Right kidney (tissue), 1 donor: ENCODE measurements around the gene ST3GAL4.

Source experiments
- DNase-seq: peaks from one replicate; pipeline ENCODE4 v3.0.0-alpha.2; 2016

Gene ST3GAL4

GRCh38 chr11:126328938-126329643, 26.4 kb upstream of the ST3GAL4 start:
- DNase-seq, result no peak

GRCh38 chr11:126329644-126330211, 25.8 kb upstream of the ST3GAL4 start:
- DNase-seq, result no peak

GRCh38 chr11:126331286-126331685, 24.2 kb upstream of the ST3GAL4 start:
- DNase-seq, result no peak

- DNase-seq, result no peak
These were observed 23.2 kb upstream of the ST3GAL4 start for GRCh38 chr11:126332221-126332711.

- DNase-seq, result no peak
These were observed 22.3 kb upstream of the ST3GAL4 start for GRCh38 chr11:126333142-126333541.

GRCh38 chr11:126334659-126335462, 20.6 kb upstream of the ST3GAL4 start:
- no peak for DNase-seq

GRCh38 chr11:126335463-126335760, 20.1 kb upstream of the ST3GAL4 start:
- no peak for DNase-seq

- peak; percentile 10 for DNase-seq
These were observed 19.3 kb upstream of the ST3GAL4 start for GRCh38 chr11:126336138-126336541.

- DNase-seq, result peak; percentile 22
These were observed 18.8 kb upstream of the ST3GAL4 start for GRCh38 chr11:126336671-126337101.

- peak; percentile 3 for DNase-seq
These were observed 18.4 kb upstream of the ST3GAL4 start for GRCh38 chr11:126337126-126337473.

GRCh38 chr11:126337474-126338241, 17.8 kb upstream of the ST3GAL4 start:
- peak; percentile 12 for DNase-seq

GRCh38 chr11:126338346-126339055, 17.0 kb upstream of the ST3GAL4 start:
- DNase-seq, result no peak

GRCh38 chr11:126339073-126339862, 16.2 kb upstream of the ST3GAL4 start:
- DNase-seq, result no peak

GRCh38 chr11:126339863-126340434, 15.5 kb upstream of the ST3GAL4 start:
- DNase-seq, result peak; percentile 8

GRCh38 chr11:126340960-126341606, 14.4 kb upstream of the ST3GAL4 start:
- DNase-seq, result no peak

- DNase-seq, result no peak
These were observed 13.7 kb upstream of the ST3GAL4 start for GRCh38 chr11:126341760-126342161.

- no peak for DNase-seq
These were observed 12.4 kb upstream of the ST3GAL4 start for GRCh38 chr11:126343051-126343450.

- no peak for DNase-seq
These were observed 11.1 kb upstream of the ST3GAL4 start for GRCh38 chr11:126344141-126345080.

- no peak for DNase-seq
These were observed 10.2 kb upstream of the ST3GAL4 start for GRCh38 chr11:126345283-126345682.
